ENCODE data around the gene C17orf67. TPM values are rescaled to one million over a fixed set of nuclear protein-coding genes. Genes with fewer than 3 reads are reported as not detected.

C17orf67 gene
- total and polyA plus RNA-seq, 10 of the 15 experiments (the other 5 are each of a cell fraction or from before 2014, with no cell fraction given), result 0.24 to 3.3 (median 0.89) TPM

DNA sequence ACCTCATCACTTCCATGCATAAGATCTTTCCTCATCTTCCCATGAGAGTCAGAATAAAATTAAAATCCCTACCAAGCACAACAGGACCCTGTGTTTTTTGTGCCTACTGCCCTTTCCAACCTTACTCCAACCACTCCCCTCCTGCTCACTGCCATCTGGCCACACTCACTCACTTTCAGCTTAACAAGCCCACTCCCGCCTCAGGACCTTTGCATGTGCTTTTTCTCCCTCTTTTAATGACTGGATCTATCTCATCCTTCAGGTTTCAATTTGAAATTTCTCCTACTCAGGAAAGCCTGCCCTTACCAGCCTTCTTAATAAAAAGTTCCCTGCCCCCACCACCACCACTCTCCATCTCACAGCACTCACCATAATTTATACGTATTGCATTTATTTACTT is 14.7 kb downstream of the C17orf67 start:
- BruUV-seq (replicated peaks), result no TSS peak
- FAIRE-seq, result no peak
- Histone ChIP-seq H3K4me3 (no peak overlapping the region), H3K36me3 (ENCODE audit: control insufficient read depth in 2 of 2, insufficient read depth in 2 of 2, low read length in 1 of 2) (no peaks in the 10 kb centered on the region), H3K27ac (ENCODE audit: control insufficient read depth, insufficient read depth) (no peak overlapping the region), H4K20me1 (ENCODE audit: control insufficient read depth, insufficient read depth) (no peaks in the 10 kb centered on the region), H3K4me2 (ENCODE audit: control insufficient read depth, insufficient read depth) (no peak overlapping the region), H3K79me2 (ENCODE audit: control insufficient read depth, insufficient read depth, low read length) (no peaks in the 10 kb centered on the region), H3K9me3 (replicated peaks; ENCODE audit: control insufficient read depth, insufficient read depth, low read length) (no peaks in the 10 kb centered on the region), H3K4me1 (ENCODE audit: control insufficient read depth, insufficient read depth, low read length) (no peaks in the 10 kb centered on the region; the same call in 1 of the 2 replicates), H3K9ac (ENCODE audit: control insufficient read depth, insufficient read depth, low read length) (no peak overlapping the region), H3K27me3 (replicated peaks in 1 of 2; ENCODE audit: control insufficient read depth in 2 of 2, insufficient read depth in 2 of 2, low read length in 1 of 2) (no peaks in the 10 kb centered on the region), H2AFZ (ENCODE audit: control insufficient read depth, low read depth, low read length) (no peak overlapping the region)
- POLR2A ChIA-PET, result no interaction called here
- ATAC-seq, result no peak
- CTCF ChIA-PET, result interaction anchor here (0.6 to 13.1 kb wide), 32 partner anchors 10 to 1014 kb away, joined by 3 to 184 read pairs (median 6); partner anchors contain the start of genes C17orf67, COIL, DGKE and SCPEP1
- 100% methylated on average over 2 of the region's 2 CpGs for WGBS (ENCODE audit: insufficient coverage, insufficient replicate concordance, low lambda C conversion rate, missing lambda C conversion rate)
- in situ Hi-C loops (cut with MboI), result loop anchor here (5.0 kb wide), 1 partner anchor 118 kb away; no protein-coding TSS in a partner anchor
- TF ChIP-seq RAD21 (IDR thresholded peaks at IDR 0.05; ENCODE audit: insufficient read depth, low read depth, low read length), result no peak
- TF ChIP-seq, protein P1, sequence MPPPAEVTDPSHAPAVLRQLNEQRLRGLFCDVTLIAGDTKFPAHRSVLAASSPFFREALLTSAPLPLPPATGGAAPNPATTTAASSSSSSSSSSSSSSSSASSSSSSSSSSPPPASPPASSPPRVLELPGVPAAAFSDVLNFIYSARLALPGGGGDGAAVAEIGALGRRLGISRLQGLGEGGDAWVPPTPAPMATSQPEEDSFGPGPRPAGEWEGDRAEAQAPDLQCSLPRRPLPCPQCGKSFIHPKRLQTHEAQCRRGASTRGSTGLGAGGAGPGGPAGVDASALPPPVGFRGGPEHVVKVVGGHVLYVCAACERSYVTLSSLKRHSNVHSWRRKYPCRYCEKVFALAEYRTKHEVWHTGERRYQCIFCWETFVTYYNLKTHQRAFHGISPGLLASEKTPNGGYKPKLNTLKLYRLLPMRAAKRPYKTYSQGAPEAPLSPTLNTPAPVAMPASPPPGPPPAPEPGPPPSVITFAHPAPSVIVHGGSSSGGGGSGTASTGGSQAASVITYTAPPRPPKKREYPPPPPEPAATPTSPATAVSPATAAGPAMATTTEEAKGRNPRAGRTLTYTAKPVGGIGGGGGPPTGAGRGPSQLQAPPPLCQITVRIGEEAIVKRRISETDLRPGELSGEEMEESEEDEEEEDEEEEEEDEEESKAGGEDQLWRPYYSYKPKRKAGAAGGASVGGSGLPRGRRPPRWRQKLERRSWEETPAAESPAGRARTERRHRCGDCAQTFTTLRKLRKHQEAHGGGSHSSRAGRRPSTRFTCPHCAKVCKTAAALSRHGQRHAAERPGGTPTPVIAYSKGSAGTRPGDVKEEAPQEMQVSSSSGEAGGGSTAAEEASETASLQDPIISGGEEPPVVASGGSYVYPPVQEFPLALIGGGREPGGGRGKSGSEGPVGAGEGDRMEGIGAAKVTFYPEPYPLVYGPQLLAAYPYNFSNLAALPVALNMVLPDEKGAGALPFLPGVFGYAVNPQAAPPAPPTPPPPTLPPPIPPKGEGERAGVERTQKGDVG (CRISPR knock-in tag; IDR thresholded peaks at IDR 0.05), result no peak
- no peak for TF ChIP-seq RAD51 (IDR thresholded peaks at IDR 0.05)
- no peak for TF ChIP-seq CEBPZ (IDR thresholded peaks at IDR 0.05; ENCODE audit: low read depth, low read length)
- TF ChIP-seq GATAD2B (conservative IDR thresholded peaks at IDR 0.05; ENCODE audit: low read depth), result no peak
- TF ChIP-seq, protein P2, sequence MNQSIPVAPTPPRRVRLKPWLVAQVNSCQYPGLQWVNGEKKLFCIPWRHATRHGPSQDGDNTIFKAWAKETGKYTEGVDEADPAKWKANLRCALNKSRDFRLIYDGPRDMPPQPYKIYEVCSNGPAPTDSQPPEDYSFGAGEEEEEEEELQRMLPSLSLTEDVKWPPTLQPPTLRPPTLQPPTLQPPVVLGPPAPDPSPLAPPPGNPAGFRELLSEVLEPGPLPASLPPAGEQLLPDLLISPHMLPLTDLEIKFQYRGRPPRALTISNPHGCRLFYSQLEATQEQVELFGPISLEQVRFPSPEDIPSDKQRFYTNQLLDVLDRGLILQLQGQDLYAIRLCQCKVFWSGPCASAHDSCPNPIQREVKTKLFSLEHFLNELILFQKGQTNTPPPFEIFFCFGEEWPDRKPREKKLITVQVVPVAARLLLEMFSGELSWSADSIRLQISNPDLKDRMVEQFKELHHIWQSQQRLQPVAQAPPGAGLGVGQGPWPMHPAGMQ (IDR thresholded peaks at IDR 0.05; ENCODE audit: borderline replicate concordance), result no peak
- no peak for TF ChIP-seq CHD4 (IDR thresholded peaks at IDR 0.05)
- no peak for TF ChIP-seq SIX5 (IDR thresholded peaks at IDR 0.05; ENCODE audit: low read depth, low read length, severe bottlenecking)
- TF ChIP-seq SIN3A (IDR thresholded peaks at IDR 0.05; ENCODE audit: low read depth, low read length), result no peak
- RAD21 ChIA-PET (ENCODE audit: unreplicated experiment), result interaction anchor here (0.9 to 3.6 kb wide), 14 partner anchors 14 to 929 kb away, joined by 3 to 22 read pairs (median 5); no protein-coding TSS in a partner anchor
- SMC1A ChIA-PET (ENCODE audit: uncharacterized antibody, unreplicated experiment), result interaction anchor here (0.7 to 4.3 kb wide), 22 partner anchors 8 to 264 kb away, joined by 3 to 27 read pairs (median 6); partner anchors contain the start of genes C17orf67, DGKE and TRIM25
- DNase-seq (ENCODE audit: low read depth, low spot score), result no peak
- intact Hi-C loops (cut with micrococcal nuclease; ENCODE audit: unreplicated experiment), result loop anchor here (1.0 kb wide), 2 partner anchors 121 to 295 kb away; no protein-coding TSS in a partner anchor
